Astrocyte (in vitro differentiated cells and primary cell): ENCODE measurements around the gene MTO1. TPM values are rescaled to one million over a fixed set of nuclear protein-coding genes. Genes with fewer than 3 reads are reported as not detected.

Experiments used
- DNase-seq: peaks from one replicate; pipeline ENCODE4 v3.0.0-alpha.2; 2010; ENCODE audit warnings: low read depth
- FAIRE-seq: peaks from 2 replicates; lab custom pipeline; 2011; peaks lifted over from hg19 to GRCh38; lab: Jason Lieb, UNC
- H2AFZ ChIP-seq: 2 replicates; pipeline ENCODE4 v1.6.0; 2012; ENCODE audit warnings: low read depth, low read length, inconsistent platforms
- H3K27ac ChIP-seq: 2 replicates; pipeline ENCODE4 v1.5.1; 2011; ENCODE audit warnings: low read depth, low read length, inconsistent platforms
- H3K27me3 ChIP-seq: 2 replicates; pipeline ENCODE4 v1.6.0; 2011; ENCODE audit warnings: low read length, inconsistent platforms; ENCODE audit not compliant: insufficient read depth
- H3K36me3 ChIP-seq: 2 replicates; pipeline ENCODE4 v1.5.1; 2011; ENCODE audit warnings: low read length, inconsistent platforms; ENCODE audit not compliant: insufficient read depth
- H3K4me1 ChIP-seq: 2 replicates; pipeline ENCODE4 v1.5.1; 2011; ENCODE audit warnings: low read length, inconsistent platforms; ENCODE audit not compliant: insufficient read depth
- H3K4me2 ChIP-seq: 2 replicates; pipeline ENCODE4 v1.6.0; 2012; ENCODE audit warnings: low read length, inconsistent platforms
- H3K4me3 ChIP-seq: 2 replicates; pipeline ENCODE4 v1.5.1; 2011; ENCODE audit warnings: low read depth, mild to moderate bottlenecking, low read length, inconsistent platforms; ENCODE audit not compliant: insufficient read depth
- H3K79me2 ChIP-seq: 2 replicates; pipeline ENCODE4 v1.6.0; 2012; ENCODE audit warnings: mild to moderate bottlenecking, low read length, inconsistent platforms; ENCODE audit not compliant: insufficient read depth
- H3K9ac ChIP-seq: 2 replicates; pipeline ENCODE4 v1.6.0; 2012; ENCODE audit warnings: mild to moderate bottlenecking, low read length, inconsistent platforms
- H3K9me3 ChIP-seq: 2 replicates; pipeline ENCODE4 v1.5.1; 2012; ENCODE audit warnings: low read depth, mild to moderate bottlenecking, low read length, inconsistent platforms; ENCODE audit not compliant: insufficient read depth
- H4K20me1 ChIP-seq: 2 replicates; pipeline ENCODE4 v1.6.0; 2012; ENCODE audit warnings: low read length, inconsistent platforms; ENCODE audit not compliant: insufficient read depth
- H3K27ac Mint-ChIP-seq: one replicate; pipeline ENCODE4 v1.8.0; 2021; ENCODE audit warnings: mild to moderate bottlenecking, mixed read lengths; ENCODE audit not compliant: unreplicated experiment
- H3K27me3 Mint-ChIP-seq: one replicate; pipeline ENCODE4 v1.8.0; 2021; ENCODE audit warnings: low read depth, mixed read lengths; ENCODE audit not compliant: unreplicated experiment
- H3K36me3 Mint-ChIP-seq: one replicate; pipeline ENCODE4 v1.8.0; 2021; ENCODE audit warnings: low read depth, mixed read lengths; ENCODE audit not compliant: unreplicated experiment
- H3K4me1 Mint-ChIP-seq: one replicate; pipeline ENCODE4 v1.8.0; 2021; ENCODE audit warnings: low read depth, mixed read lengths; ENCODE audit not compliant: unreplicated experiment
- H3K4me3 Mint-ChIP-seq: one replicate; pipeline ENCODE4 v1.8.0; 2021; ENCODE audit warnings: mild to moderate bottlenecking, moderate library complexity, mixed read lengths; ENCODE audit not compliant: unreplicated experiment
- H3K9me3 Mint-ChIP-seq: one replicate; pipeline ENCODE4 v1.8.0; 2021; ENCODE audit warnings: mild to moderate bottlenecking, mixed read lengths; ENCODE audit not compliant: unreplicated experiment
- CTCF ChIP-seq: IDR thresholded peaks from 2 replicates; pipeline ENCODE4 v1.5.1; 2011; ENCODE audit warnings: low read depth, mild to moderate bottlenecking, inconsistent platforms, low read length, moderate library complexity; ENCODE audit not compliant: insufficient read depth
- EZH2 ChIP-seq: IDR thresholded peaks from 2 replicates; pipeline ENCODE4 v1.6.1; 2012; ENCODE audit warnings: mild to moderate bottlenecking, low read length, inconsistent platforms; ENCODE audit not compliant: insufficient read depth
- total RNA-seq: library from RNA; stranded (reverse); gene quantifications from 2 replicates; pipeline ENCODE4 v1.2.1, GENCODE V29; 2021

MTO1 gene
- total RNA-seq, 1 donor from 2014 or later = 17.6 TPM

- no peaks in the 10 kb centered on the region for H3K27me3 ChIP-seq
- no peaks in the 10 kb centered on the region for H3K9me3 ChIP-seq
- peak; percentile 56 for DNase-seq
- Mint-ChIP-seq H3K4me3 (peak overlapping the region; percentile 94), H3K4me1 (peaks cover 13% of the 10 kb centered on the region), H3K9me3 (no peaks in the 10 kb centered on the region), H3K36me3 (peaks cover 49% of the 10 kb centered on the region), H3K27me3 (no peaks in the 10 kb centered on the region), H3K27ac (peak overlapping the region; percentile 99)
- H3K36me3 ChIP-seq = peaks cover 41% of the 10 kb centered on the region
- peak overlapping the region; percentile 99 for H3K27ac ChIP-seq
- H2AFZ ChIP-seq = no peak overlapping the region
- peaks cover 21% of the 10 kb centered on the region for H3K4me1 ChIP-seq
- H3K4me2 ChIP-seq = peak overlapping the region; percentile 89
- TF ChIP-seq CTCF = no peak
- TF ChIP-seq EZH2 = no peak
- FAIRE-seq = no peak
- peaks cover 45% of the 10 kb centered on the region for H3K79me2 ChIP-seq
- H3K9ac ChIP-seq = peak overlapping the region; percentile 100
- H3K4me3 ChIP-seq = peak overlapping the region; percentile 100
- H4K20me1 ChIP-seq = peaks cover 54% of the 10 kb centered on the region
Measured at GRCh38 chr6:73519926-73520687, 58.6 kb downstream of the MTO1 start.

- peaks cover 47% of the 10 kb centered on the region for H4K20me1 ChIP-seq
- H3K4me3 ChIP-seq = peak within 1 kb of the TSS; percentile 100
- DNase-seq (peak; percentile 100), FAIRE-seq (no peak)
- H3K4me2 ChIP-seq = peak within 1 kb of the TSS; percentile 91
- no peaks in the 10 kb centered on the region for H3K27me3 ChIP-seq
- H3K36me3 Mint-ChIP-seq = peaks cover 42% of the 10 kb centered on the region
- H3K9me3 ChIP-seq = no peaks in the 10 kb centered on the region
- TF ChIP-seq CTCF = no peak
- TF ChIP-seq EZH2 = no peak
- H3K27ac Mint-ChIP-seq = peak within 1 kb of the TSS; percentile 100
- peaks cover 28% of the 10 kb centered on the region for H3K4me1 ChIP-seq
- peaks cover 45% of the 10 kb centered on the region for H3K79me2 ChIP-seq
- peak within 1 kb of the TSS; percentile 100 for H3K9ac ChIP-seq
- H3K36me3 ChIP-seq = peaks cover 34% of the 10 kb centered on the region
- H3K27ac ChIP-seq = peak within 1 kb of the TSS; percentile 99
- H3K27me3 Mint-ChIP-seq = no peaks in the 10 kb centered on the region
- H2AFZ ChIP-seq = peak within 1 kb of the TSS; percentile 68
- H3K4me1 Mint-ChIP-seq = peaks cover 12% of the 10 kb centered on the region
- H3K4me3 Mint-ChIP-seq = peak within 1 kb of the TSS; percentile 94
- no peaks in the 10 kb centered on the region for H3K9me3 Mint-ChIP-seq
Measured at GRCh38 chr6:73520688-73521350, 59.3 kb downstream of the MTO1 start, which contains the start of gene EEF1A1. Gene EEF1A1 (minus strand): TSS chr6:73521032. CDS start chr6:73520026, 1,006 bp downstream.
